Measurements from ENCODE around the gene MST1. TPM values are rescaled to one million over a fixed set of nuclear protein-coding genes. Genes with fewer than 3 reads are reported as not detected.

The MST1 gene
- total RNA-seq, 2 experiments from 2014 or later: 12.5 to 24.2 TPM

DNA sequence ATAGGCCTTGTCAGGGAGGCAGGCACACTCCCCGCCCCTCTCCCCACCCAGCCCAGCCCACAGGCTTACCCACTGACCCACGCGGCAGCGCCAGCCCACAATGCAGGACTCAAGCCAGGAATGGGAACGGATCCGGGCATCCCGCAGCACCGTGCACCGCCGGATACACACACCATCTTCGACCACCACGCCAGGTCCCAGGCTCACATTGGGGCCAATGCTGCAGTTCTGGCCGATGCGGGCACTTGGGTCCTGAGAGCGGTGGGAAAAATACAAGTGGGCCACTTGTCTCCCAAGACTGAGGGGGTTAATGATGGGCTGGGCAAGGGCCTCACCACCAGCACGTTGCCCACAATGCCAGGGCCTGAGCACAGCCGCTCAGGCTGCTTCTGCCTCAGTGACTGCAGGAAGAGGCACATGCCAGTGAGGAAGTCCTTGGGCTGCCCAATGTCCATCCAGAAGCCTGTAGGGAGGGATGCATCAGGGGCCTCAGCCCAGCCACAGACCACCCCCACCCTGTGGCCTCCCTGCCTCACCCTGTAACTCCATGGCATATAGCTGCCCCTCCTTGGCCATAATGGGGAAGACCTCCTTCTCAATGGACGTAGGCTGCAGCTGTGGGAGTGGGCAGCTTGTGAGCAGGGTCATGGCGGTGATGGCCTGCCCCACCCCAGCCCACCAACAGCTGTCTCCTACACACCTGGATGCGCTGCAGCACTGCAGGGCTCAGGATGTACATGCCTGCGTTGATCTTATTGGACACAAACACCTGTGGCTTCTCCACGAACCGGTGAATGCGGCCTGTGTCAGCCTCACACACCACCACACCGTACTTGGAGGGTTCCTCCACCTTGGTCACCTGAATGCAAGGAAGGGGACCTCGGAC lies 32.9 kb upstream of the MST1 start:
- ChIA-PET CTCF (ENCODE audit: unreplicated experiment) (no interaction called here), POLR2A (no interaction called here)
- Histone ChIP-seq H4K20me1 (ENCODE audit: insufficient read depth, low read length) (no peaks in the 10 kb centered on the region), H3K79me2 (ENCODE audit: insufficient read depth, low read depth, low read length) (peaks cover 13% of the 10 kb centered on the region; the same call in 1 of the 2 replicates), H3K9me3 (ENCODE audit: low read length) (no peaks in the 10 kb centered on the region), H3K4me1 (ENCODE audit: insufficient read depth, low read length, poor library complexity, severe bottlenecking) (peaks cover 41% of the 10 kb centered on the region), H3K36me3 (ENCODE audit: insufficient read depth, low read length) (peaks cover 65% of the 10 kb centered on the region), H3K27ac (ENCODE audit: low read depth, low read length, poor library complexity, severe bottlenecking) (no peak overlapping the region), H3K9me2 (ENCODE audit: insufficient read depth, low read length) (no peaks in the 10 kb centered on the region), H2AFZ (ENCODE audit: low read length) (no peak overlapping the region), H3K4me3 (ENCODE audit: low read depth, low read length, poor library complexity, severe bottlenecking) (peak overlapping the region; percentile 93), H3K4me2 (ENCODE audit: low read length) (peak overlapping the region; percentile 81)
- BruUV-seq (replicated peaks): no TSS peak
- TF ChIP-seq, protein P1, sequence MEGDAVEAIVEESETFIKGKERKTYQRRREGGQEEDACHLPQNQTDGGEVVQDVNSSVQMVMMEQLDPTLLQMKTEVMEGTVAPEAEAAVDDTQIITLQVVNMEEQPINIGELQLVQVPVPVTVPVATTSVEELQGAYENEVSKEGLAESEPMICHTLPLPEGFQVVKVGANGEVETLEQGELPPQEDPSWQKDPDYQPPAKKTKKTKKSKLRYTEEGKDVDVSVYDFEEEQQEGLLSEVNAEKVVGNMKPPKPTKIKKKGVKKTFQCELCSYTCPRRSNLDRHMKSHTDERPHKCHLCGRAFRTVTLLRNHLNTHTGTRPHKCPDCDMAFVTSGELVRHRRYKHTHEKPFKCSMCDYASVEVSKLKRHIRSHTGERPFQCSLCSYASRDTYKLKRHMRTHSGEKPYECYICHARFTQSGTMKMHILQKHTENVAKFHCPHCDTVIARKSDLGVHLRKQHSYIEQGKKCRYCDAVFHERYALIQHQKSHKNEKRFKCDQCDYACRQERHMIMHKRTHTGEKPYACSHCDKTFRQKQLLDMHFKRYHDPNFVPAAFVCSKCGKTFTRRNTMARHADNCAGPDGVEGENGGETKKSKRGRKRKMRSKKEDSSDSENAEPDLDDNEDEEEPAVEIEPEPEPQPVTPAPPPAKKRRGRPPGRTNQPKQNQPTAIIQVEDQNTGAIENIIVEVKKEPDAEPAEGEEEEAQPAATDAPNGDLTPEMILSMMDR (conservative IDR thresholded peaks at IDR 0.05; ENCODE audit: low read length): no peak
- TF ChIP-seq EZH2phosphoT487 (IDR thresholded peaks at IDR 0.05; ENCODE audit: borderline replicate concordance, low read depth, low read length): no peak
- DNase-seq (ENCODE audit: low spot score): no peak
- intact Hi-C loops (cut with micrococcal nuclease; ENCODE audit: unreplicated experiment): no loop called here

DNA sequence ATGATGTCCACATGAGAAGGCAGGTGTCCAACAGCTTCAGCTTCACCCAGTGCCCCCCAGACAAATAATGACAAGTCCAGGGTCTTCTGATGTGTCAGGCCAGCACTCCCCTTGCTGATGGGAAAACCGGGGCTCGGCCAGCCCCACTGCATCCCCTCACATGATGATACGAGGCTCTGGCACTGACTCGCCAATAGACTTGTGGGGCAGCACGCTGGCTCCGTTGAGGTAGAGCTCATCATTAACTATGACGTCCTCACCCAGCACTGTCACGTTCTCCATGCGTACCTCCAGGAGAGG lies 32.3 kb upstream of the MST1 start:
- ChIA-PET CTCF (ENCODE audit: unreplicated experiment) (no interaction called here), POLR2A (no interaction called here)
- Histone ChIP-seq H3K27ac (ENCODE audit: low read depth, low read length, poor library complexity, severe bottlenecking) (no peak overlapping the region), H3K4me1 (ENCODE audit: insufficient read depth, low read length, poor library complexity, severe bottlenecking) (peaks cover 35% of the 10 kb centered on the region), H3K36me3 (ENCODE audit: insufficient read depth, low read length) (peaks cover 62% of the 10 kb centered on the region), H4K20me1 (ENCODE audit: insufficient read depth, low read length) (no peaks in the 10 kb centered on the region), H3K4me3 (ENCODE audit: low read depth, low read length, poor library complexity, severe bottlenecking) (no peak overlapping the region), H2AFZ (ENCODE audit: low read length) (no peak overlapping the region), H3K4me2 (ENCODE audit: low read length) (no peak overlapping the region), H3K9me3 (ENCODE audit: low read length) (no peaks in the 10 kb centered on the region), H3K9me2 (ENCODE audit: insufficient read depth, low read length) (no peaks in the 10 kb centered on the region), H3K79me2 (ENCODE audit: insufficient read depth, low read depth, low read length) (peaks cover 13% of the 10 kb centered on the region; the same call in 1 of the 2 replicates)
- TSS peak; percentile 37 for BruUV-seq (replicated peaks)
- DNase-seq (ENCODE audit: low spot score): no peak
- TF ChIP-seq EZH2phosphoT487 (IDR thresholded peaks at IDR 0.05; ENCODE audit: borderline replicate concordance, low read depth, low read length): no peak
- TF ChIP-seq, protein P1 (conservative IDR thresholded peaks at IDR 0.05; ENCODE audit: low read length): no peak
- intact Hi-C loops (cut with micrococcal nuclease; ENCODE audit: unreplicated experiment): no loop called here

Measured in OCI-LY7 (cell line).